H1 (cell line): ENCODE measurements around the gene TTC21A. TPM values are rescaled to one million over a fixed set of nuclear protein-coding genes. Genes with fewer than 3 reads are reported as not detected.

Source experiments
- CTCF ChIA-PET: fragments of 300-600 bp; sonication (Branson Sonifier 250); formaldehyde crosslinking; loops from one replicate; lab custom pipeline; 2021; ENCODE audit not compliant: partially characterized antibody; lab: Charles Lee
- POLR2A ChIA-PET: fragments of 300-600 bp; sonication (Branson Sonifier 250); formaldehyde crosslinking; loops from one replicate; lab custom pipeline; 2021; ENCODE audit warnings: inconsistent platforms; ENCODE audit not compliant: partially characterized antibody; lab: Charles Lee
- DNase-seq, 2 experiments: peaks; one replicate each; pipeline versions ENCODE4 v3.0.0 to v3.0.0-alpha.2; 2010 to 2022; ENCODE audit warnings: low spot score in 2 of 2, low read depth in 1 of 2, mixed read lengths in 1 of 2
- FAIRE-seq: peaks from 2 replicates; lab custom pipeline; 2011; peaks lifted over from hg19 to GRCh38; lab: Jason Lieb, UNC
- H2AFZ ChIP-seq: 2 replicates; pipeline ENCODE4 v1.8.1; 2012; ENCODE audit warnings: low read length, inconsistent platforms
- H2AK5ac ChIP-seq: 2 replicates; pipeline ENCODE4 v1.6.1; 2013; ENCODE audit warnings: low read depth, low read length
- H2BK120ac ChIP-seq: replicated peaks from 2 replicates; pipeline ENCODE3; 2013; ENCODE audit warnings: low read depth, low read length, inconsistent platforms
- H2BK12ac ChIP-seq: 2 replicates; pipeline ENCODE4 v1.6.1; 2013; ENCODE audit warnings: low read depth, low read length
- H2BK15ac ChIP-seq: 2 replicates; pipeline ENCODE4 v1.6.1; 2013; ENCODE audit warnings: low read length
- H2BK20ac ChIP-seq: 2 replicates; pipeline ENCODE4 v1.6.1; 2013; ENCODE audit warnings: low read length
- H2BK5ac ChIP-seq: 2 replicates; pipeline ENCODE4 v1.6.1; 2013; ENCODE audit warnings: low read depth, low read length
- H3K14ac ChIP-seq: 2 replicates; pipeline ENCODE4 v1.6.1; 2013; ENCODE audit warnings: inconsistent platforms; ENCODE audit not compliant: insufficient read length
- H3K18ac ChIP-seq: 2 replicates; pipeline ENCODE4 v1.6.1; 2013; ENCODE audit warnings: low read length; ENCODE audit errors: extremely low read depth
- H3K23ac ChIP-seq: 2 replicates; pipeline ENCODE4 v1.6.1; 2013; ENCODE audit warnings: inconsistent platforms; ENCODE audit not compliant: insufficient read length
- H3K23me2 ChIP-seq: 2 replicates; pipeline ENCODE4 v1.6.1; 2013; ENCODE audit warnings: low read depth, low read length
- H3K27ac ChIP-seq: 2 replicates; pipeline ENCODE4 v1.6.1; 2011; ENCODE audit warnings: low read depth, low read length, inconsistent platforms
- H3K27me3 ChIP-seq, 4 experiments: replicated peaks in 1 of 4; 1 replicate in 1 of 4; 2 replicates in 3 of 4; pipeline versions ENCODE4 v1.6.1 to v1.8.1; 2011 to 2013; ENCODE audit warnings: low read length in 3 of 4, mild to moderate bottlenecking in 3 of 4, inconsistent platforms in 2 of 4, mixed read lengths in 2 of 4, moderate library complexity in 1 of 4; ENCODE audit not compliant: control insufficient read depth in 3 of 4, insufficient read depth in 3 of 4; ENCODE audit errors: extremely low read depth in 1 of 4
- H3K36me3 ChIP-seq, 4 experiments: 2 replicates each; pipeline versions ENCODE4 v1.6.1 to v1.8.1; 2011 to 2013; ENCODE audit warnings: mild to moderate bottlenecking in 4 of 4, low read length in 3 of 4, moderate library complexity in 2 of 4, control low read depth in 1 of 4, inconsistent platforms in 1 of 4; ENCODE audit not compliant: insufficient read depth in 4 of 4, control insufficient read depth in 2 of 4
- H3K4ac ChIP-seq: replicated peaks from 2 replicates; pipeline ENCODE3; 2013; ENCODE audit warnings: low read length, low read depth, mixed read lengths, inconsistent platforms; ENCODE audit not compliant: insufficient read length
- H3K4me1 ChIP-seq, 4 experiments: replicated peaks in 1 of 4; 1 replicate in 1 of 4; 2 replicates in 3 of 4; pipeline versions ENCODE4 v1.6.1 to v1.8.1; 2011 to 2013; ENCODE audit warnings: low read length in 3 of 4, inconsistent platforms in 2 of 4, mixed read lengths in 1 of 4; ENCODE audit not compliant: insufficient read depth in 4 of 4, control insufficient read depth in 3 of 4
- H3K4me2 ChIP-seq, 2 experiments: 2 replicates each; pipeline versions ENCODE4 v1.6.1 to v1.8.1; 2011 to 2013; ENCODE audit warnings: low read depth in 2 of 2, low read length in 2 of 2, control low read depth in 1 of 2, inconsistent platforms in 1 of 2, mild to moderate bottlenecking in 1 of 2; ENCODE audit not compliant: insufficient read depth in 1 of 2
- H3K4me3 ChIP-seq, 4 experiments: fragments of 200-600, 300-600 bp in 1 of 4; sonication (generic), shearing (Covaris generic), sonication (Bioruptor Twin) in 1 of 4; 2 replicates each; pipeline versions ENCODE4 v1.5.1 to v1.8.1; 2011 to 2016; ENCODE audit warnings: low read length in 4 of 4, low read depth in 3 of 4, control low read depth in 2 of 4, inconsistent platforms in 2 of 4, mild to moderate bottlenecking in 2 of 4, mixed read lengths in 1 of 4, moderate library complexity in 1 of 4; ENCODE audit not compliant: insufficient read depth in 2 of 4; ENCODE audit errors: extremely low read depth in 1 of 4
- H3K56ac ChIP-seq: replicated peaks from 2 replicates; pipeline ENCODE3; 2013; ENCODE audit warnings: low read depth, mild to moderate bottlenecking, mixed read lengths, low read length, inconsistent platforms; ENCODE audit not compliant: insufficient read length
- H3K79me1 ChIP-seq: 2 replicates; pipeline ENCODE4 v1.6.1; 2013; ENCODE audit warnings: low read depth, low read length, control low read depth
- H3K79me2 ChIP-seq, 2 experiments: 2 replicates each; pipeline versions ENCODE4 v1.6.1 to v1.8.1; 2012 to 2013; ENCODE audit warnings: low read length in 2 of 2, mild to moderate bottlenecking in 2 of 2, inconsistent platforms in 1 of 2; ENCODE audit not compliant: insufficient read depth in 2 of 2, control insufficient read depth in 1 of 2
- H3K9ac ChIP-seq, 4 experiments: replicated peaks in 1 of 4; 1 replicate in 1 of 4; 2 replicates in 3 of 4; pipeline versions ENCODE4 v1.6.1 to v1.8.1; 2011 to 2013; ENCODE audit warnings: low read depth in 3 of 4, low read length in 3 of 4, control low read depth in 2 of 4, mild to moderate bottlenecking in 2 of 4, moderate library complexity in 2 of 4, inconsistent platforms in 1 of 4; ENCODE audit errors: extremely low read depth in 1 of 4
- H3K9me3 ChIP-seq, 2 experiments: 2 replicates each; pipeline versions ENCODE4 v1.6.1 to v1.8.1; 2012 to 2013; ENCODE audit warnings: mild to moderate bottlenecking in 2 of 2, moderate library complexity in 2 of 2, control low read depth in 1 of 2, inconsistent platforms in 1 of 2, low read depth in 1 of 2, low read length in 1 of 2, mixed read lengths in 1 of 2; ENCODE audit not compliant: insufficient read depth in 2 of 2
- H4K20me1 ChIP-seq, 2 experiments: replicated peaks in 1 of 2; 2 replicates each; pipeline versions ENCODE3 to v1.8.1; 2011 to 2013; ENCODE audit warnings: inconsistent platforms in 2 of 2, low read length in 2 of 2, mild to moderate bottlenecking in 1 of 2; ENCODE audit not compliant: insufficient read depth in 2 of 2, control insufficient read depth in 1 of 2
- H4K5ac ChIP-seq: 2 replicates; pipeline ENCODE4 v1.6.1; 2013; ENCODE audit warnings: low read length, low read depth, mixed read lengths, inconsistent platforms; ENCODE audit not compliant: insufficient read length
- H4K8ac ChIP-seq: 2 replicates; pipeline ENCODE4 v1.8.0; 2013; ENCODE audit warnings: mild to moderate bottlenecking, moderate library complexity, low read length, inconsistent platforms; ENCODE audit not compliant: insufficient read depth; ENCODE audit errors: extremely low read depth
- H4K91ac ChIP-seq: replicated peaks from 2 replicates; pipeline ENCODE3; 2013; ENCODE audit warnings: low read length, mixed read lengths, inconsistent platforms; ENCODE audit not compliant: insufficient read length
- EGR1 ChIP-seq: IDR thresholded peaks from 2 replicates; pipeline ENCODE4 v1.6.1; 2011; ENCODE audit warnings: low read depth, low read length, borderline replicate concordance
- HDAC6 ChIP-seq: IDR thresholded peaks from one replicate; pipeline ENCODE4 v1.7.1; 2012; ENCODE audit warnings: low read depth, mild to moderate bottlenecking, inconsistent platforms, low read length, moderate library complexity
- WGBS, 2 experiments: shearing (Covaris generic) in 1 of 2; methylation state at CpG; one replicate each; pipeline versions ENCODE4 v1.1.6 to v1.1.7; 2013 to 2015; ENCODE audit warnings: low lambda C conversion rate in 2 of 2, mixed read lengths in 2 of 2, inconsistent platforms in 1 of 2, low coverage in 1 of 2, missing lambda C conversion rate in 1 of 2; ENCODE audit not compliant: insufficient replicate concordance in 2 of 2, insufficient coverage in 1 of 2, insufficient read length in 1 of 2; ENCODE audit errors: extremely low coverage in 1 of 2, missing lambda C conversion rate in 1 of 2; 5-methylcytosine and 5-hydroxymethylcytosine counted together
- polyA plus RNA-seq, 7 experiments: library from polyadenylated mRNA; depleted of rRNA in 3 of 7; stranded (reverse) in 5 of 7; unstranded in 2 of 7; fragments of >200 nt in 5 of 7; fragments of 200-250 nt in 2 of 7; gene quantifications; 1 replicate in 5 of 7; 2 replicates in 1 of 7; 4 replicates in 1 of 7; pipeline versions ENCODE4 v1.2.1 to v1.2.3, GENCODE V29; 2011 to 2013; ENCODE audit warnings: missing spikeins in 2 of 7, mixed read lengths in 2 of 7
- total RNA-seq: library from RNA; stranded (reverse); fragmentation: NEBNext Ultra II Directional; extraction: Animal tissue kit (Norgen Biotek cat#: 25700); gene quantifications from 2 replicates; pipeline ENCODE4 v1.2.1, GENCODE V29; 2021
- TF ChIP-seq, protein P1 (sequence below): IDR thresholded peaks from 2 replicates; pipeline ENCODE4 v1.6.1; 2012; ENCODE audit warnings: inconsistent platforms

TTC21A gene
- total and polyA plus RNA-seq, 2 of the 8 experiments (the other 6 are each of a cell fraction or from before 2014, with no cell fraction given): 2.3 to 2.8 TPM

GRCh38 chr3:39063143-39063542 lies 44.3 kb upstream of the TTC21A start:
- Histone ChIP-seq H3K36me3 (peaks cover 0 to 23% (median 11%) of the 10 kb centered on the region in 4 experiments; a peak in 5 of 8 replicates), H4K5ac (no peak overlapping the region), H2BK15ac (no peak overlapping the region), H2BK5ac (no peak overlapping the region), H3K27me3 (no peaks in the 10 kb centered on the region), H2BK20ac (no peak overlapping the region), H3K4me2 (no peak overlapping the region), H3K23me2 (no peaks in the 10 kb centered on the region), H3K4ac (no peak overlapping the region), H3K9ac (no peak overlapping the region), H3K23ac (no peak overlapping the region), H3K18ac (no peak overlapping the region), H4K20me1 (peaks cover 0 to 2% of the 10 kb centered on the region in 2 experiments), H3K14ac (no peak overlapping the region), H2AK5ac (no peak overlapping the region), H2BK120ac (no peak overlapping the region), H3K9me3 (no peaks in the 10 kb centered on the region), H3K56ac (no peak overlapping the region), H4K8ac (no peak overlapping the region), H2AFZ (no peak overlapping the region), H3K4me1 (peaks cover 0 to 3% (median 0%) of the 10 kb centered on the region in 4 experiments; a peak in 1 of 7 replicates), H4K91ac (no peak overlapping the region), H3K79me1 (peaks cover 2% of the 10 kb centered on the region), H3K4me3 (no peak overlapping the region), H2BK12ac (no peak overlapping the region), H3K27ac (no peak overlapping the region), H3K79me2 (peaks cover 3 to 55% of the 10 kb centered on the region in 2 experiments; a peak in 2 of 4 replicates)
- POLR2A ChIA-PET: no interaction called here
- CTCF ChIA-PET: interaction anchor here (0.6 kb wide), 1 partner anchor 596 kb away, joined by 3 read pairs; no protein-coding TSS in a partner anchor
- TF ChIP-seq HDAC6 (no peak), EGR1 (no peak)
- TF ChIP-seq, protein P1, sequence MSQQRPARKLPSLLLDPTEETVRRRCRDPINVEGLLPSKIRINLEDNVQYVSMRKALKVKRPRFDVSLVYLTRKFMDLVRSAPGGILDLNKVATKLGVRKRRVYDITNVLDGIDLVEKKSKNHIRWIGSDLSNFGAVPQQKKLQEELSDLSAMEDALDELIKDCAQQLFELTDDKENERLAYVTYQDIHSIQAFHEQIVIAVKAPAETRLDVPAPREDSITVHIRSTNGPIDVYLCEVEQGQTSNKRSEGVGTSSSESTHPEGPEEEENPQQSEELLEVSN: no peak
- DNase-seq (no peak), FAIRE-seq (no peak)
- WGBS, 2 experiments: 95% methylated on average over 3 of the region's 3 CpGs; no CpG with 5 or more reads in 1 of the 2 experiments
